AG04450 (cell line): ENCODE results near the gene MTHFD2L. TPM values are rescaled to one million over a fixed set of nuclear protein-coding genes. Genes with fewer than 3 reads are reported as not detected.

Experiments
- CTCF ChIA-PET: fragments of 300-600, 350-600 bp; formaldehyde crosslinking; extraction: SDS; loops from one replicate; lab custom pipeline; 2022; ENCODE audit warnings: antibody characterized with exemption, inconsistent platforms; lab: Charles Lee
- POLR2A ChIA-PET: fragments of 350-600 bp; formaldehyde crosslinking; extraction: SDS; loops from one replicate; lab custom pipeline; 2021; ENCODE audit warnings: antibody characterized with exemption, inconsistent platforms; lab: Yijun Ruan, JAX
- DNase-seq: peaks from one replicate; pipeline ENCODE4 v3.0.0-alpha.2; 2011; ENCODE audit warnings: low read depth, low spot score
- H3K27ac ChIP-seq: one replicate; pipeline ENCODE4 v1.5.1; 2012; ENCODE audit warnings: low read depth, low read length, control low read depth
- H3K27me3 ChIP-seq: one replicate; pipeline ENCODE4 v1.6.0; 2012; ENCODE audit warnings: low read length; ENCODE audit not compliant: control insufficient read depth, insufficient read depth
- H3K4me3 ChIP-seq: 2 replicates; pipeline ENCODE4 v1.5.1; 2011; ENCODE audit warnings: mild to moderate bottlenecking, low read depth, low read length, control low read depth
- H3K9me3 ChIP-seq: 2 replicates; pipeline ENCODE4 v1.5.1; 2012; ENCODE audit warnings: low read length; ENCODE audit not compliant: control insufficient read depth, insufficient read depth
- CTCF ChIP-seq: IDR thresholded peaks from 2 replicates; pipeline ENCODE4 v1.5.1; 2011; ENCODE audit warnings: low read depth, low read length, control low read depth, inconsistent platforms
- polyA plus RNA-seq: library from polyadenylated mRNA; depleted of rRNA; stranded (reverse); fragments of >200 nt; gene quantifications from 2 replicates; pipeline ENCODE4 v1.2.3, GENCODE V29; 2011

The MTHFD2L gene
- polyA plus RNA-seq, 1 experiment, result 6.2 TPM

- H3K27ac ChIP-seq, result no peak overlapping the region
Measured at GRCh38 chr4:74161666-74162450, 3.9 kb downstream of the MTHFD2L start.

GRCh38 chr4:74166135-74166534 is 8.2 kb downstream of the MTHFD2L start:
- POLR2A ChIA-PET, result no interaction called here
- Histone ChIP-seq H3K27ac (no peak overlapping the region), H3K4me3 (no peak overlapping the region), H3K9me3 (no peaks in the 10 kb centered on the region), H3K27me3 (no peaks in the 10 kb centered on the region)
- no peak for DNase-seq
- CTCF ChIA-PET, result interaction anchor here (1.1 kb wide), 2 partner anchors 31 to 62 kb away, joined by 3 to 4 read pairs; no protein-coding TSS in a partner anchor
- TF ChIP-seq CTCF, result no peak

More at GRCh38 chr4:74161666-74162450, 3.9 kb downstream of the MTHFD2L start:
- H3K27me3 ChIP-seq, result no peaks in the 10 kb centered on the region
- no peak for TF ChIP-seq CTCF
- CTCF ChIA-PET, result interaction anchor here (1.2 to 1.3 kb wide), 2 partner anchors 27 to 67 kb away, joined by 3 to 4 read pairs; no protein-coding TSS in a partner anchor
- POLR2A ChIA-PET, result no interaction called here
- no peak overlapping the region for H3K4me3 ChIP-seq
- no peak for DNase-seq
- no peaks in the 10 kb centered on the region for H3K9me3 ChIP-seq

- no peak for DNase-seq
- no peak for TF ChIP-seq CTCF
- Histone ChIP-seq H3K4me3 (no peak overlapping the region), H3K27ac (no peak overlapping the region), H3K9me3 (no peaks in the 10 kb centered on the region), H3K27me3 (no peaks in the 10 kb centered on the region)
- CTCF ChIA-PET, result interaction anchor here (1.1 to 1.3 kb wide), 3 partner anchors 10 to 62 kb away, joined by 3 to 4 read pairs (median 3); no protein-coding TSS in a partner anchor
- POLR2A ChIA-PET, result no interaction called here
Measured at GRCh38 chr4:74166818-74167217, 8.9 kb downstream of the MTHFD2L start.

GRCh38 chr4:74167585-74167984 is 9.7 kb downstream of the MTHFD2L start:
- no peak for TF ChIP-seq CTCF
- Histone ChIP-seq H3K27ac (no peak overlapping the region), H3K9me3 (no peaks in the 10 kb centered on the region), H3K27me3 (no peaks in the 10 kb centered on the region), H3K4me3 (no peak overlapping the region)
- ChIA-PET CTCF (interaction anchor here (1.1 to 1.3 kb wide), 2 partner anchors 9 to 22 kb away, joined by 3 read pairs; no protein-coding TSS in a partner anchor), POLR2A (no interaction called here)
- no peak for DNase-seq

- CTCF ChIA-PET, result no interaction called here
Measured at GRCh38 chr4:74168841-74169240, 10.9 kb downstream of the MTHFD2L start.

More at GRCh38 chr4:74168841-74169240, 10.9 kb downstream of the MTHFD2L start:
- POLR2A ChIA-PET, result no interaction called here
- no peak for DNase-seq
- TF ChIP-seq CTCF, result no peak
- Histone ChIP-seq H3K27ac (no peak overlapping the region), H3K4me3 (no peak overlapping the region), H3K27me3 (no peaks in the 10 kb centered on the region), H3K9me3 (no peaks in the 10 kb centered on the region)
